CD8-positive, alpha-beta memory T cell (primary cell): ENCODE data around the gene MIER3. TPM values are rescaled to one million over a fixed set of nuclear protein-coding genes. Genes with fewer than 3 reads are reported as not detected.

Experiments used
- CTCF ChIA-PET: fragments of 350-600 bp; sonication (Branson Sonifier 250); formaldehyde crosslinking; loops from one replicate; lab custom pipeline; 2021; ENCODE audit warnings: antibody characterized with exemption; lab: Charles Lee
- POLR2A ChIA-PET: fragments of 350-600 bp; sonication (Branson Sonifier 250); formaldehyde crosslinking; loops from one replicate; lab custom pipeline; 2021; ENCODE audit warnings: antibody characterized with exemption; lab: Charles Lee
- DNase-seq, 5 donors: peaks; one replicate each; pipeline versions ENCODE4 v3.0.0 to v3.0.0-alpha.2; 2020 to 2022; ENCODE audit warnings: mixed read lengths in 1 of 5
- H3K27ac ChIP-seq: one replicate; pipeline ENCODE4 v1.7.0; 2013; ENCODE audit warnings: low read depth, mild to moderate bottlenecking, low read length, moderate library complexity
- H3K27me3 ChIP-seq: 2 replicates; pipeline ENCODE4 v1.7.0; 2013; ENCODE audit warnings: low read length, mild to moderate bottlenecking; ENCODE audit not compliant: insufficient read depth, poor library complexity, severe bottlenecking
- H3K36me3 ChIP-seq: 2 replicates; pipeline ENCODE4 v1.7.0; 2013; ENCODE audit warnings: mild to moderate bottlenecking, low read length, moderate library complexity; ENCODE audit not compliant: insufficient read depth
- H3K4me1 ChIP-seq: 2 replicates; pipeline ENCODE4 v1.7.0; 2013; ENCODE audit warnings: mild to moderate bottlenecking, low read length, moderate library complexity; ENCODE audit not compliant: insufficient read depth
- H3K4me3 ChIP-seq: 2 replicates; pipeline ENCODE4 v1.7.0; 2013; ENCODE audit warnings: mild to moderate bottlenecking, low read length
- H3K9me3 ChIP-seq: 2 replicates; pipeline ENCODE4 v1.7.0; 2013; ENCODE audit warnings: mild to moderate bottlenecking, low read length
- H3K27ac Mint-ChIP-seq, 8 donors: one replicate each; pipeline ENCODE4 v1.8.0; 2020 to 2021; ENCODE audit warnings: mixed read lengths in 8 of 8, mild to moderate bottlenecking in 6 of 8, inconsistent platforms in 3 of 8, moderate library complexity in 3 of 8
- H3K27me3 Mint-ChIP-seq, 2 donors: one replicate each; pipeline ENCODE4 v1.8.0; 2020 to 2021; ENCODE audit warnings: mixed read lengths in 2 of 2, mild to moderate bottlenecking in 1 of 2, moderate library complexity in 1 of 2
- H3K36me3 Mint-ChIP-seq, 3 donors: one replicate each; pipeline ENCODE4 v1.8.0; 2020 to 2021; ENCODE audit warnings: mixed read lengths in 3 of 3, inconsistent platforms in 1 of 3, mild to moderate bottlenecking in 1 of 3
- H3K4me1 Mint-ChIP-seq, 3 donors: one replicate each; pipeline ENCODE4 v1.8.0; 2020 to 2021; ENCODE audit warnings: mixed read lengths in 3 of 3, inconsistent platforms in 1 of 3, mild to moderate bottlenecking in 1 of 3
- H3K4me3 Mint-ChIP-seq, 7 donors: one replicate each; pipeline ENCODE4 v1.8.0; 2020 to 2021; ENCODE audit warnings: mixed read lengths in 7 of 7, mild to moderate bottlenecking in 6 of 7, moderate library complexity in 4 of 7, inconsistent platforms in 2 of 7
- H3K9me3 Mint-ChIP-seq, 5 donors: one replicate each; pipeline ENCODE4 v1.8.0; 2020 to 2022; ENCODE audit warnings: mixed read lengths in 5 of 5, mild to moderate bottlenecking in 3 of 5, moderate library complexity in 2 of 5, inconsistent platforms in 1 of 5
- polyA plus RNA-seq: library from polyadenylated mRNA; unstranded; fragments of 300-500 nt; fragmentation: Illumina TruSeq; gene quantifications from one replicate; pipeline ENCODE4 v1.2.3, GENCODE V29; 2021
- total RNA-seq, 2 experiments: library from RNA; stranded (reverse); gene quantifications; one replicate each; pipeline ENCODE4 v1.2.3, GENCODE V29; 2021

Gene MIER3
- total and polyA plus RNA-seq, 3 experiments from 2014 or later = 8.2 to 26.0 (median 23.6) TPM

DNA sequence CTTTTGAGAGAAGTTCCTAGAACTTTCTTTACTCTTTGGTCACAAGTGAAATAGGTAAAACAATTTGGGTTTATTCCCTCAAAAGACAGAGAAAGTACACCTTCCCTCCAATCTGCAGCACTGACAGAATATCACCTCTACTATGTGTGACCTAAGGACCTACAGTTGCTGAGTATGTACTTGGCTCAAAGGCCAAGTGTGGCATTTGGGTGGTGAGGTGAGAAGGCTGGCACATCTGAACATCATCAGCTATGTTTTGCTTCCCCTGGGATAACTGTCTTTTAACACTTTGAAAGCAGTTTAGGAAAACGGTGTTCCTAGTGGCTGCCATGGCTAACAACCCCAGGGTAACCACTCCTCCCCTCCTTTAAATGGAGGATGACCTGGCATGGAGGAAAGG lies 17.6 kb downstream of the MIER3 start:
- Histone ChIP-seq H3K27ac (no peak overlapping the region), H3K9me3 (no peaks in the 10 kb centered on the region), H3K4me1 (no peaks in the 10 kb centered on the region), H3K4me3 (no peak overlapping the region), H3K36me3 (peaks cover 29% of the 10 kb centered on the region), H3K27me3 (no peaks in the 10 kb centered on the region)
- H3K4me1 Mint-ChIP-seq = peaks cover 0 to 4% (median 3%) of the 10 kb centered on the region in 3 donors
- no peaks in the 10 kb centered on the region for H3K9me3 Mint-ChIP-seq
- H3K4me3 Mint-ChIP-seq = no peak overlapping the region
- peaks cover 0 to 81% (median 6%) of the 10 kb centered on the region in 3 donors for H3K36me3 Mint-ChIP-seq
- CTCF ChIA-PET = no interaction called here
- no peak overlapping the region for H3K27ac Mint-ChIP-seq
- no peak for DNase-seq
- no peaks in the 10 kb centered on the region for H3K27me3 Mint-ChIP-seq
- POLR2A ChIA-PET = no interaction called here

GRCh38 chr5:56922922-56923321 lies 29.0 kb downstream of the MIER3 start:
- no peaks in the 10 kb centered on the region for H3K27me3 ChIP-seq
- no peaks in the 10 kb centered on the region for H3K9me3 Mint-ChIP-seq
- peaks cover 15% of the 10 kb centered on the region for H3K36me3 ChIP-seq
- H3K4me1 Mint-ChIP-seq = peaks cover 4 to 9% (median 4%) of the 10 kb centered on the region in 3 donors
- H3K4me1 ChIP-seq = no peaks in the 10 kb centered on the region
- POLR2A ChIA-PET = no interaction called here
- H3K27me3 Mint-ChIP-seq = no peaks in the 10 kb centered on the region
- H3K4me3 ChIP-seq = no peak overlapping the region
- H3K4me3 Mint-ChIP-seq = no peak overlapping the region
- no peaks in the 10 kb centered on the region for H3K9me3 ChIP-seq
- H3K36me3 Mint-ChIP-seq = peaks cover 0 to 63% (median 23%) of the 10 kb centered on the region in 3 donors
- no peak overlapping the region for H3K27ac ChIP-seq
- no peak for DNase-seq
- H3K27ac Mint-ChIP-seq = peak overlapping the region in 1 of 8 donors; percentile 0
- CTCF ChIA-PET = interaction anchor here (0.8 kb wide), 1 partner anchor 8 kb away, joined by 3 read pairs; no protein-coding TSS in a partner anchor

DNA sequence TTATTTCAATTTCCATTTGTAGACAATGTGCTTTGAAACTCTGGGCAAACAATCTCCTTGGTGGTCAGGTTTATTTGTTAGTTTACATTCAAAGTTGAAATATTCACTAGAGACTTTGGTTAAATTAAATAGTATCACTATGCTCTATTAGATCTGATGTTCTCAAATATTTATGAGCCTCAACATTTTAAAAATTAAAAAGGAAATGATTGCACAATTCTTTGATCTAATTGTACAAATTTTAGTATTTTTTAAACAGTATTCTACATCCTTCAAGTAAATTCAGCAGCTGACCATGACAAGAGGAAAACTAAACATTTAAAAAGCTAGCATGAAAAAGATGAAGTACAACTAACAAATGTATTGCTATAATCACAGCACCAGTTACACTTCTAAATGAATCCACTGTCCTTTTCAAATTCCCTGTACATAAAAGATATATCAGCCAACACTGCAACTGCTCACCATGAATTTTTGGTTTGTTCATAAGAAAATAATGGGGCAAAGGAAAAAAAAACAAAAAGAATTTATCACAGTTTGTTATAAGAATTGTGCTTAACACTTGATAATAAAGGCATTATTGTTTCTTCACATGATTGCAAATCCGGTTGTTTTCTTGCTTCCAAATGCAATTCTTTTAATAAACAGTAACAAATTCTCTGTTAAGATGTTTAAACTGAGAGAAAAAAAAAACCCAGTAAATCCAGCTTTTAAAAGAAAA lies 31.8 kb downstream of the MIER3 start:
- peaks cover 11% of the 10 kb centered on the region for H3K36me3 ChIP-seq
- POLR2A ChIA-PET = interaction anchor here (0.6 kb wide), 1 partner anchor 350 kb away, joined by 4 read pairs; no protein-coding TSS in a partner anchor
- peaks cover 0 to 41% (median 24%) of the 10 kb centered on the region in 3 donors for H3K36me3 Mint-ChIP-seq

GRCh38 chr5:56918054-56918453 lies 33.9 kb downstream of the MIER3 start:
- Mint-ChIP-seq H3K4me3 (peak overlapping the region in 1 of 7 donors; percentile 22), H3K27ac (peak overlapping the region in 2 of 8 donors; percentile 0 to 45), H3K4me1 (peaks cover 4 to 9% (median 4%) of the 10 kb centered on the region in 3 donors), H3K9me3 (no peaks in the 10 kb centered on the region), H3K27me3 (no peaks in the 10 kb centered on the region), H3K36me3 (peaks cover 0 to 26% (median 12%) of the 10 kb centered on the region in 3 donors)
- DNase-seq = no peak
- ChIA-PET CTCF (interaction anchor here (0.9 to 1.7 kb wide), 2 partner anchors 8 to 306 kb away, joined by 3 to 4 read pairs; no protein-coding TSS in a partner anchor), POLR2A (interaction anchor here (0.5 kb wide), 1 partner anchor 1543 kb away, joined by 3 read pairs; no protein-coding TSS in a partner anchor)
- Histone ChIP-seq H3K27ac (no peak overlapping the region), H3K4me1 (no peaks in the 10 kb centered on the region), H3K4me3 (no peak overlapping the region), H3K27me3 (no peaks in the 10 kb centered on the region), H3K36me3 (peaks cover 2% of the 10 kb centered on the region), H3K9me3 (no peaks in the 10 kb centered on the region)

More for the DNA sequence above, 31.8 kb downstream of the MIER3 start:
- Histone ChIP-seq H3K27ac (no peak overlapping the region), H3K4me1 (no peaks in the 10 kb centered on the region), H3K9me3 (no peaks in the 10 kb centered on the region), H3K27me3 (no peaks in the 10 kb centered on the region), H3K4me3 (no peak overlapping the region)
- Mint-ChIP-seq H3K4me1 (peaks cover 4 to 9% (median 4%) of the 10 kb centered on the region in 3 donors), H3K4me3 (no peak overlapping the region), H3K27me3 (no peaks in the 10 kb centered on the region), H3K27ac (no peak overlapping the region), H3K9me3 (no peaks in the 10 kb centered on the region)
- DNase-seq = no peak
- CTCF ChIA-PET = no interaction called here

GRCh38 chr5:56917534-56917933 lies 34.4 kb downstream of the MIER3 start:
- no peaks in the 10 kb centered on the region for H3K36me3 ChIP-seq
- ChIA-PET CTCF (interaction anchor here (0.7 to 0.9 kb wide), 3 partner anchors 221 to 307 kb away, joined by 3 read pairs; no protein-coding TSS in a partner anchor), POLR2A (interaction anchor here (0.5 kb wide), 1 partner anchor 1544 kb away, joined by 3 read pairs; no protein-coding TSS in a partner anchor)
- peaks cover 2 to 6% (median 4%) of the 10 kb centered on the region in 3 donors for H3K4me1 Mint-ChIP-seq
- H3K27ac Mint-ChIP-seq = peak overlapping the region in 1 of 8 donors; percentile 45
- no peaks in the 10 kb centered on the region for H3K9me3 Mint-ChIP-seq
- no peak overlapping the region for H3K4me3 Mint-ChIP-seq
- H3K27ac ChIP-seq = no peak overlapping the region
- peaks cover 0 to 22% (median 8%) of the 10 kb centered on the region in 3 donors for H3K36me3 Mint-ChIP-seq
- H3K9me3 ChIP-seq = no peaks in the 10 kb centered on the region
- H3K4me1 ChIP-seq = no peaks in the 10 kb centered on the region
- H3K27me3 Mint-ChIP-seq = no peaks in the 10 kb centered on the region
- H3K27me3 ChIP-seq = no peaks in the 10 kb centered on the region
- DNase-seq = no peak
- no peak overlapping the region for H3K4me3 ChIP-seq

DNA sequence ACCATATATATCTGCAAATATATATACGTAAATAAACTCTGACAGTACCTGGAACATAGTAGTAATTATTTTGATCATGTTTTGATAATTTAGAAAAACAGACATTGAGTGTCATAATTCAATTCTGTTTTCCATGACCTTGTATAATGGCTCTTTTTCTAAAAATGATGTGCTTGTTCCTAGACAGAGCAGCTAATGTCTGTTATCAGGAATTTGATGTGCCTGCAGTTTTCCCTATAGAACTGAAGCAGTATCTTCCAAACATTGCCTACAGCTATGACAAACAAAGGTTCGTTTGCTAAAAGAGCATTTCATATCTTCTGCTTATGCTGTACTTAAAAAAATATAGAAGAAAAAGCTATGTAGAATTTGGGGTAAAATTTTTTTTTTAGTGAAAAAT lies 37.2 kb downstream of the MIER3 start:
- no peak for DNase-seq
- no peaks in the 10 kb centered on the region for H3K9me3 ChIP-seq
- H3K36me3 ChIP-seq = no peaks in the 10 kb centered on the region
- Mint-ChIP-seq H3K36me3 (peaks cover 0 to 11% (median 7%) of the 10 kb centered on the region in 3 donors), H3K4me1 (peaks cover 7 to 13% (median 9%) of the 10 kb centered on the region in 3 donors), H3K4me3 (no peak overlapping the region), H3K27ac (no peak overlapping the region), H3K27me3 (no peaks in the 10 kb centered on the region), H3K9me3 (no peaks in the 10 kb centered on the region)
- H3K27ac ChIP-seq = no peak overlapping the region
- CTCF ChIA-PET = interaction anchor here (1.1 to 1.6 kb wide), 2 partner anchors 9 to 223 kb away, joined by 3 to 5 read pairs; no protein-coding TSS in a partner anchor
- H3K4me3 ChIP-seq = no peak overlapping the region
- POLR2A ChIA-PET = no interaction called here
- no peaks in the 10 kb centered on the region for H3K27me3 ChIP-seq
- peaks cover 8% of the 10 kb centered on the region for H3K4me1 ChIP-seq

- H3K9me3 Mint-ChIP-seq = no peaks in the 10 kb centered on the region
- Histone ChIP-seq H3K4me1 (peaks cover 8% of the 10 kb centered on the region), H3K9me3 (no peaks in the 10 kb centered on the region), H3K4me3 (no peak overlapping the region), H3K27ac (no peak overlapping the region), H3K36me3 (no peaks in the 10 kb centered on the region), H3K27me3 (no peaks in the 10 kb centered on the region)
- ChIA-PET CTCF (interaction anchor here (1.2 kb wide), 1 partner anchor 12 kb away, joined by 5 read pairs; no protein-coding TSS in a partner anchor), POLR2A (no interaction called here)
- peaks cover 0 to 16% (median 7%) of the 10 kb centered on the region in 3 donors for H3K36me3 Mint-ChIP-seq
- H3K27me3 Mint-ChIP-seq = no peaks in the 10 kb centered on the region
- DNase-seq = no peak
- H3K4me3 Mint-ChIP-seq = peak overlapping the region in 1 of 7 donors; percentile 49
- H3K27ac Mint-ChIP-seq = no peak overlapping the region
- H3K4me1 Mint-ChIP-seq = peaks cover 10 to 16% (median 13%) of the 10 kb centered on the region in 3 donors
Observed at GRCh38 chr5:56913766-56914165, 38.2 kb downstream of the MIER3 start.
